MM.1S (cell line): ENCODE results near the gene MCEE.

ENCODE experiments used
- DNase-seq: peaks from one replicate; pipeline ENCODE4 v3.0.0-alpha.2; 2015
- H2AFZ ChIP-seq: fragments of 300-600 bp; sonication (generic); 2 replicates; pipeline ENCODE4 v1.6.0; 2016; ENCODE audit warnings: antibody characterized with exemption, low read length
- H3F3A ChIP-seq: fragments of 300-600 bp; sonication (generic); 2 replicates; pipeline ENCODE4 v1.6.1; 2016; ENCODE audit warnings: mild to moderate bottlenecking, antibody characterized with exemption, low read length, moderate library complexity, mixed read lengths; ENCODE audit not compliant: insufficient read depth
- H3K27ac ChIP-seq: fragments of 300-600 bp; sonication (generic); 2 replicates; pipeline ENCODE4 v1.5.1; 2016; ENCODE audit warnings: mild to moderate bottlenecking, low read length
- H3K27me3 ChIP-seq: fragments of 300-600 bp; sonication (generic); replicated peaks from 2 replicates; pipeline ENCODE4 v1.6.0; 2016; ENCODE audit warnings: low read length; ENCODE audit not compliant: insufficient read depth
- H3K36me3 ChIP-seq: fragments of 300-600 bp; sonication (generic); replicated peaks from 2 replicates; pipeline ENCODE4 v1.6.1; 2016; ENCODE audit warnings: mild to moderate bottlenecking, low read length, mixed read lengths; ENCODE audit not compliant: insufficient read depth
- H3K4me1 ChIP-seq: fragments of 300-600 bp; sonication (generic); 2 replicates; pipeline ENCODE4 v1.6.1; 2016; ENCODE audit warnings: low read length, mixed read lengths
- H3K4me2 ChIP-seq: fragments of 300-600 bp; sonication (generic); 2 replicates; pipeline ENCODE4 v1.6.0; 2016; ENCODE audit warnings: low read depth, low read length
- H3K4me3 ChIP-seq: fragments of 300-600 bp; sonication (generic); 2 replicates; pipeline ENCODE4 v1.5.1; 2016; ENCODE audit warnings: low read length, mixed read lengths
- H3K79me2 ChIP-seq: fragments of 300-600 bp; sonication (generic); 2 replicates; pipeline ENCODE4 v1.6.1; 2016; ENCODE audit warnings: mixed run types, low read length, mixed read lengths
- H3K9ac ChIP-seq: fragments of 300-600 bp; sonication (generic); 2 replicates; pipeline ENCODE4 v1.6.1; 2016; ENCODE audit warnings: low read length, mixed read lengths
- H3K9me2 ChIP-seq: fragments of 300-600 bp; sonication (generic); replicated peaks from 2 replicates; pipeline ENCODE4 v1.6.1; 2016; ENCODE audit warnings: mild to moderate bottlenecking, low read length, mixed read lengths; ENCODE audit not compliant: insufficient read depth
- H3K9me3 ChIP-seq: fragments of 300-600 bp; sonication (generic); replicated peaks from 2 replicates; pipeline ENCODE4 v1.6.1; 2016; ENCODE audit warnings: mild to moderate bottlenecking, low read length, mixed read lengths; ENCODE audit not compliant: insufficient read depth
- H4K20me1 ChIP-seq: fragments of 300-600 bp; sonication (generic); 2 replicates; pipeline ENCODE4 v1.6.1; 2016; ENCODE audit warnings: mild to moderate bottlenecking, low read length, moderate library complexity, mixed read lengths; ENCODE audit not compliant: insufficient read depth
- EZH2 ChIP-seq: fragments of 300-600 bp; sonication (generic); optimal IDR thresholded peaks from 2 replicates; pipeline ENCODE3; 2017; ENCODE audit warnings: low read depth, mild to moderate bottlenecking, antibody characterized with exemption, low read length, mixed read lengths
- EZH2phosphoT487 ChIP-seq: fragments of 300-600 bp; sonication (generic); IDR thresholded peaks from 2 replicates; pipeline ENCODE4 v1.6.1; 2018; ENCODE audit warnings: antibody characterized with exemption, low read length
- TF ChIP-seq, protein P1 (sequence below): fragments of 300-600 bp; sonication (generic); IDR thresholded peaks from 2 replicates; pipeline ENCODE4 v1.5.1; 2016; ENCODE audit warnings: antibody characterized with exemption, low read length, mixed read lengths

The MCEE gene

DNA sequence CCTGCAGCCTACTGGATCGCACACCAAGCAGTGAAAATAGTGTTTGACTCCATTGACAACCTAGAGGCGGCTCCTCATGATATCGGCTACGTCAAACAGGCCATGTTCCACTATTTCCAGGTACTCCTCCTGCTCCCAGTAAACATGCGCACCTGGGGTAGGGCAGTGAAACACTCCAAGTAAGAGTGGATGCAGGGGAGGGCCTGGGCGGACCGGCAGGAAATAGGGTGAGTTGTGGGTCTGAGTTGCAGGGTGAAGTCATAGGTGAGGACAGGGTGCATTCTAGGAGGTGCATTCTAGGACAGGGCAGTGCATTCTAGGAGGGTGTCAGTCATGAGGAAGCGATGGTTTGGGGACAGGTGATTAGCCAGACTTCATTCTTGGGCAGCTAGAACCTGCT lies 56.6 kb downstream of the MCEE start:
- Histone ChIP-seq H3K9me3 (no peaks in the 10 kb centered on the region), H3K4me2 (no peak overlapping the region), H3K79me2 (peaks cover 55% of the 10 kb centered on the region), H3K4me1 (peaks cover 35% of the 10 kb centered on the region), H4K20me1 (no peaks in the 10 kb centered on the region), H3F3A (peaks cover 17% of the 10 kb centered on the region), H3K36me3 (no peaks in the 10 kb centered on the region), H3K9me2 (no peaks in the 10 kb centered on the region), H3K9ac (no peak overlapping the region), H3K27ac (no peak overlapping the region), H3K4me3 (no peak overlapping the region), H2AFZ (no peak overlapping the region), H3K27me3 (no peaks in the 10 kb centered on the region)
- TF ChIP-seq EZH2 = no peak
- TF ChIP-seq, protein P1, sequence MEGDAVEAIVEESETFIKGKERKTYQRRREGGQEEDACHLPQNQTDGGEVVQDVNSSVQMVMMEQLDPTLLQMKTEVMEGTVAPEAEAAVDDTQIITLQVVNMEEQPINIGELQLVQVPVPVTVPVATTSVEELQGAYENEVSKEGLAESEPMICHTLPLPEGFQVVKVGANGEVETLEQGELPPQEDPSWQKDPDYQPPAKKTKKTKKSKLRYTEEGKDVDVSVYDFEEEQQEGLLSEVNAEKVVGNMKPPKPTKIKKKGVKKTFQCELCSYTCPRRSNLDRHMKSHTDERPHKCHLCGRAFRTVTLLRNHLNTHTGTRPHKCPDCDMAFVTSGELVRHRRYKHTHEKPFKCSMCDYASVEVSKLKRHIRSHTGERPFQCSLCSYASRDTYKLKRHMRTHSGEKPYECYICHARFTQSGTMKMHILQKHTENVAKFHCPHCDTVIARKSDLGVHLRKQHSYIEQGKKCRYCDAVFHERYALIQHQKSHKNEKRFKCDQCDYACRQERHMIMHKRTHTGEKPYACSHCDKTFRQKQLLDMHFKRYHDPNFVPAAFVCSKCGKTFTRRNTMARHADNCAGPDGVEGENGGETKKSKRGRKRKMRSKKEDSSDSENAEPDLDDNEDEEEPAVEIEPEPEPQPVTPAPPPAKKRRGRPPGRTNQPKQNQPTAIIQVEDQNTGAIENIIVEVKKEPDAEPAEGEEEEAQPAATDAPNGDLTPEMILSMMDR = no peak
- no peak for TF ChIP-seq EZH2phosphoT487
- DNase-seq = no peak

DNA sequence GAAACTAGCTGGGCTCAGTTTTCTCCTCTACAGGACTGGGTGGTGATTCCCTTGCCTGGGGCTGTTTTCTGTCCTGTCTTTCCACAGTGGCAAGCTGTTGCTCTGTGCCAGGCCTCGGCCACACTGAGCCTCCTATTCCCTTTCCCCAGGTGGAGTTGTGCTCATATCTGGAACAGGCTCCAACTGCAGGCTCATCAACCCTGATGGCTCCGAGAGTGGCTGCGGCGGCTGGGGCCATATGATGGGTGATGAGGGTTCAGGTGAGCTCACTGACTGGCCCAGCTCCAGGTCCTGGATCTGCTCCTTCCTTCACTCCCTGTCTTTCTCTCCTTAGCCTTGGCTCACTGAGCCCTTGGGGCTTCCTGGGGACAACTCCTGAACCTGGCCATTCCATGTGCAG lies 57.5 kb downstream of the MCEE start:
- peak overlapping the region; percentile 72 for H3K4me2 ChIP-seq
- H3K27ac ChIP-seq = peak overlapping the region; percentile 71; the same call in 1 of the 2 replicates
- no peaks in the 10 kb centered on the region for H3K36me3 ChIP-seq
- TF ChIP-seq EZH2phosphoT487 (no peak), EZH2 (no peak)
- TF ChIP-seq, protein P1 = no peak
- no peaks in the 10 kb centered on the region for H3K9me2 ChIP-seq
- H3K9me3 ChIP-seq = no peaks in the 10 kb centered on the region
- peaks cover 55% of the 10 kb centered on the region for H3K79me2 ChIP-seq
- peaks cover 39% of the 10 kb centered on the region for H3K4me1 ChIP-seq
- peak overlapping the region; percentile 37; the same call in 1 of the 2 replicates for H3K4me3 ChIP-seq
- H3K9ac ChIP-seq = no peak overlapping the region; the same call in 1 of the 2 replicates
- no peaks in the 10 kb centered on the region for H3K27me3 ChIP-seq
- H2AFZ ChIP-seq = no peak overlapping the region
- DNase-seq = no peak
- H4K20me1 ChIP-seq = no peaks in the 10 kb centered on the region
- peaks cover 17% of the 10 kb centered on the region for H3F3A ChIP-seq

DNA sequence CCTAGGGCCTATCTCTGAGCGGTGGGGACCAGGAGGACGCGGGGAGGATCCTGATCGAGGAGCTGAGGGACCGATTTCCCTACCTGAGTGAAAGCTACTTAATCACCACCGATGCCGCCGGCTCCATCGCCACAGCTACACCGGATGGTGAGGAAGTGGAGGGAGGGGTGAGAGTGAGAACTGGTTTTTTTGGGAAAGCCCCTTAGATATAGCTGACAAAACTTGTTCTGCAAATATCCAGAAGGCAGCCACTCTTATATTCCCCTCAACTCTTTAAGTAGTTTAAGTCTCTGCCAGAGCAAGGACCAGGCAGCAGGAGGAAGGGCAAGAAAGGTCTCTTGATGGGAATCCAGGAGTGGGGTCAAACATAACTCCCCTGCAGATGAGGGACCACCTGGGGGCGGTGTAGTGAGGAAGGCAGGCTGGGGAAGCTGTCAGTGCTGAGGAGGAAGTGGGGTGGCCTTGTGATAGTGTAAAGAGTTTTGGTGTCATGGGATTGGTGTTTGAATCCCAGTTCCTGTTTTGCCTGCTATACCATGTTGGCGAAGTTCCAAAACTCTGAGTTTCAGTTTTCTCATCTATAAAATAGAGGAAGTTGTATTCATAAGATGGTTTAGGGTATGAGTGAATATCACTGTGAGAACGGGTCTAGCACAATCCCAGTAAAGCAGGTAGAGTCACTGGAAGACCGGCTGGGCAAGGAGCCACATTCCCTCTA lies 58.2 kb downstream of the MCEE start:
- peak; percentile 67 for DNase-seq
- peaks cover 17% of the 10 kb centered on the region for H3F3A ChIP-seq
- TF ChIP-seq, protein P1 = peak; percentile 43
- TF ChIP-seq EZH2 = no peak
- peak overlapping the region; percentile 37 for H3K4me3 ChIP-seq
- peaks cover 55% of the 10 kb centered on the region for H3K79me2 ChIP-seq
- no peaks in the 10 kb centered on the region for H3K27me3 ChIP-seq
- H3K4me1 ChIP-seq = peaks cover 39% of the 10 kb centered on the region
- no peaks in the 10 kb centered on the region for H3K9me3 ChIP-seq
- H3K9ac ChIP-seq = peak overlapping the region; percentile 23; the same call in 1 of the 2 replicates
- peak overlapping the region; percentile 71 for H3K27ac ChIP-seq
- H4K20me1 ChIP-seq = no peaks in the 10 kb centered on the region
- H3K36me3 ChIP-seq = no peaks in the 10 kb centered on the region
- H3K4me2 ChIP-seq = peak overlapping the region; percentile 72
- no peaks in the 10 kb centered on the region for H3K9me2 ChIP-seq
- H2AFZ ChIP-seq = peak overlapping the region; percentile 18; the same call in 1 of the 2 replicates
